Stimulated activated naive CD4-positive, alpha-beta T cell (primary cell): ENCODE measurements around the gene LRRC36.

Experiments used
- DNase-seq, 6 experiments: peaks; one replicate each; lab custom pipeline; 2025; lab: John Stamatoyannopoulos, UW

Gene LRRC36

DNA sequence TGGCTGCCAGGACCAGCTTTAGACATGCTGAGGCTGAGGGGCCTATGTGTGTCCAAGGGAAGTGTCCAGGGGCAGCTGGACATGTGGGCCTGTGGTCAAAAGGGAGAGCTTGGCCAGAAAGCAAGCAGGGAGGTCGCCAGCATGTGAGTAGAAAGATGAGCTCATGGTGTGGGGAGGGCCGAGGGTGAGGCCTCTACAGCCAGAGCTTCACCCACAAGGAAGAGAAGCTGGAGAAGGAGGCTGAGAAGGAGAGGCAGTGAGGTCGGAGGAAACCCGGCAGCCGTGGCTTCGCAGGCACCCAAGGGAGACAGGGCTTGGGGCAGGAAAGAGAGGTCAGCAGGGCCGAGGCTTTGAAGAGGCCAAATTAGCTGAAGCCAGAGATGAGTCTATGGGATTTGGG lies 100.3 kb downstream of the LRRC36 start:
- DNase-seq = no peak

GRCh38 chr16:67428146-67428731 lies 101.6 kb downstream of the LRRC36 start:
- peak in 4 of 6 experiments; percentile 17 to 27 (median 24) for DNase-seq

DNA sequence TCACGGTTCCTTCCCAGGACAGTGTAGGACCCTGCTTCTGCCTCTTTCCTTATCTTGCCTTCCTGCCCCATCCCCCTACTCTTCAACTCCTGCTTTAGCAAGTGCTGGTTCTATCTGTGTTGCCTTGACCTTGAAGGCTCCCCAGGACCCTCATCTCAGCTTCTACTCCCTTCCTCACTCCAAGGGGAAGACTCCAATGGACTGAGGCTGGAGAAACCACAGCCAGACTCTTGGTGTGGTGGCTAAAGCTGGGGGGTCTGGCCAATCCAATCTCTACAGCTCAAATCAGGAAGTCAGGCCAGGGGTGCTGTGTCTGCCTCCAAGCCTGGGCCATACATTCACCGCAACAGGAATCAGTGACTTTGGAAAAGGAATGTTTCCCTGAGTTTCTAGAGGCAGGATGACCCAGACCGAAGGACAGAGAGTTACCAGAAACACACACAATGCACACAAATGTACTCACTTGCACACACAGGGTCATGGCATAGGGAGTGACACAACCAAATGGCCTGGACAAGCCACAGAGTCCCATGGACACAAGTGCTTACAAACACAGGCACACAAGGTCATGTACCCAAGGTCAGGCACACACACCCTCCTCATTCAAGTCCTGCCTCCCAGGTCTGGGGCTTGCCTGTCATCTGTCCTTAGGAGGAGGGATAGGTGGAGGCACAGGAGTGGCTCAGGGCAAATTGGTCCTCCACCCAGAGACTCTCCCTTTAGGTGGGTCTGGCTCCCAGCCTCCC lies 102.6 kb downstream of the LRRC36 start:
- no peak for DNase-seq

GRCh38 chr16:67429799-67430503 lies 103.3 kb downstream of the LRRC36 start:
- no peak for DNase-seq

- peak in 2 of 6 experiments; percentile 10 to 16 for DNase-seq
These were observed 103.9 kb downstream of the LRRC36 start for GRCh38 chr16:67430504-67430976.

- DNase-seq = peak in 2 of 6 experiments; percentile 8 to 11
These were observed 104.6 kb downstream of the LRRC36 start, which contains the start of gene HSD11B2 for GRCh38 chr16:67430977-67431774. Gene HSD11B2, plus strand, starts transcription at chr16:67431121. Its CDS starts 128 bp downstream, at chr16:67431249.

GRCh38 chr16:67431775-67432505 lies 105.3 kb downstream of the LRRC36 start:
- no peak for DNase-seq

- DNase-seq = no peak
These were observed 105.9 kb downstream of the LRRC36 start for GRCh38 chr16:67432506-67432890.

DNA sequence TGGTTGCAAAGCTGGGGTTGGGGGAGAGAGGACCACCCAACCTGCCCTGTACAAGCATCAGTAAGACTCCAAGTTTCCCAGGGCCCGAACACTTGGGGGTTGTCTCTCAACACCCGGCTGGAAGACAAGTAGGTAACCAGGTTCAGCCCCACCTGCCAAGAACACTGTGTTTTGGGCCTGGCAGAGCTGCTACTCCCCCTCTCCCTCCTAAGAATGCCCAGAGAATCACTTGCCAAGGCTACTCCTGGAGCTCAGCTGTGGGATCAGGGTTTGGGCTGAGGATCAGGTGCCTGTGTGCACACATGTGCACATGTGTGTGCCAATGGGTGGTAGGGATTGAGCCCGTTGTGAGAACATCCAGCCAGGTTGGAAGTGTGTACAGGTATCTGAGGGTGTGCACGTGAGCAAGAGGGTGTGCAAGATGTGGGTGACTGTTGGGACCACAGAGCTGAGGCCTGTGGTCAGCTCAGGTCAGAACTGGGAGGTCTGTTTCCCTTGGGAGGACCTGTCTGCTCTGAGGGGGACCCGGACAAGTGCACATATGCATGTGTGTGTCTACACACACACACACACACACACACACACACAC lies 106.6 kb downstream of the LRRC36 start:
- DNase-seq = no peak
